ENCODE results near the gene TNFRSF19. TPM values are rescaled to one million over a fixed set of nuclear protein-coding genes. Genes with fewer than 3 reads are reported as not detected.

The TNFRSF19 gene
- total RNA-seq, 1 experiment from 2014 or later = 0.06 TPM

- no peak for TF ChIP-seq CTCF (conservative IDR thresholded peaks at IDR 0.05; ENCODE audit: low read depth, low read length)
- no peak for TF ChIP-seq EZH2 (IDR thresholded peaks at IDR 0.05; ENCODE audit: borderline replicate concordance, low read depth, low read length, poor library complexity, severe bottlenecking)
- Histone ChIP-seq H3K36me3 (ENCODE audit: insufficient read depth, low read length, poor library complexity, severe bottlenecking) (no peaks in the 10 kb centered on the region), H3K9me3 (ENCODE audit: low read depth, low read length, poor library complexity, severe bottlenecking) (no peaks in the 10 kb centered on the region), H3K27me3 (replicated peaks; ENCODE audit: insufficient read depth, low read depth, low read length, poor library complexity) (no peaks in the 10 kb centered on the region), H3K4me3 (ENCODE audit: low read depth, low read length, poor library complexity, severe bottlenecking) (no peak overlapping the region), H3K4me1 (ENCODE audit: insufficient read depth, low read length, poor library complexity, severe bottlenecking) (no peaks in the 10 kb centered on the region), H3K27ac (ENCODE audit: low read depth, low read length, poor library complexity, severe bottlenecking) (no peak overlapping the region)
- POLR2A ChIA-PET (ENCODE audit: low non-redundant PET) = no interaction called here
- no TSS peak for BruUV-seq (replicated peaks)
- DNase-seq (ENCODE audit: low spot score) = no peak
- intact Hi-C loops (cut with micrococcal nuclease; ENCODE audit: unreplicated experiment) = no loop called here
- CTCF ChIA-PET = no interaction called here
These were observed 50.6 kb downstream of the TNFRSF19 start for GRCh38 chr13:23620613-23621315.

- Histone ChIP-seq H3K9me3 (ENCODE audit: low read depth, low read length, poor library complexity, severe bottlenecking) (no peaks in the 10 kb centered on the region), H3K4me1 (ENCODE audit: insufficient read depth, low read length, poor library complexity, severe bottlenecking) (no peaks in the 10 kb centered on the region), H3K36me3 (ENCODE audit: insufficient read depth, low read length, poor library complexity, severe bottlenecking) (no peaks in the 10 kb centered on the region), H3K27ac (ENCODE audit: low read depth, low read length, poor library complexity, severe bottlenecking) (no peak overlapping the region), H3K27me3 (replicated peaks; ENCODE audit: insufficient read depth, low read depth, low read length, poor library complexity) (no peaks in the 10 kb centered on the region), H3K4me3 (ENCODE audit: low read depth, low read length, poor library complexity, severe bottlenecking) (no peak overlapping the region)
- intact Hi-C loops (cut with micrococcal nuclease; ENCODE audit: unreplicated experiment) = no loop called here
- DNase-seq (ENCODE audit: low spot score) = no peak
- ChIA-PET POLR2A (ENCODE audit: low non-redundant PET) (no interaction called here), CTCF (no interaction called here)
- BruUV-seq (replicated peaks) = no TSS peak
- TF ChIP-seq EZH2 (IDR thresholded peaks at IDR 0.05; ENCODE audit: borderline replicate concordance, low read depth, low read length, poor library complexity, severe bottlenecking) = no peak
- TF ChIP-seq CTCF (conservative IDR thresholded peaks at IDR 0.05; ENCODE audit: low read depth, low read length) = no peak
These were observed 51.1 kb downstream of the TNFRSF19 start for GRCh38 chr13:23621316-23621645.

- no peaks in the 10 kb centered on the region for H3K27me3 ChIP-seq (replicated peaks; ENCODE audit: insufficient read depth, low read depth, low read length, poor library complexity)
- intact Hi-C loops (cut with micrococcal nuclease; ENCODE audit: unreplicated experiment) = no loop called here
- no TSS peak for BruUV-seq (replicated peaks)
- H3K9me3 ChIP-seq (ENCODE audit: low read depth, low read length, poor library complexity, severe bottlenecking) = no peaks in the 10 kb centered on the region
- ChIA-PET CTCF (no interaction called here), POLR2A (ENCODE audit: low non-redundant PET) (no interaction called here)
- no peaks in the 10 kb centered on the region for H3K4me1 ChIP-seq (ENCODE audit: insufficient read depth, low read length, poor library complexity, severe bottlenecking)
- no peaks in the 10 kb centered on the region for H3K36me3 ChIP-seq (ENCODE audit: insufficient read depth, low read length, poor library complexity, severe bottlenecking)
- H3K4me3 ChIP-seq (ENCODE audit: low read depth, low read length, poor library complexity, severe bottlenecking) = no peak overlapping the region
- no peak overlapping the region for H3K27ac ChIP-seq (ENCODE audit: low read depth, low read length, poor library complexity, severe bottlenecking)
- no peak for TF ChIP-seq EZH2 (IDR thresholded peaks at IDR 0.05; ENCODE audit: borderline replicate concordance, low read depth, low read length, poor library complexity, severe bottlenecking)
- no peak for TF ChIP-seq CTCF (conservative IDR thresholded peaks at IDR 0.05; ENCODE audit: low read depth, low read length)
- no peak for DNase-seq (ENCODE audit: low spot score)
These were observed 52.8 kb downstream of the TNFRSF19 start for GRCh38 chr13:23622985-23623384.
